DOHH2 (cell line): ENCODE data around the gene LEKR1.

Source experiments
- H3F3A ChIP-seq: fragments of 200-600 bp; sonication (generic), shearing (Covaris generic); 2 replicates; pipeline ENCODE4 v1.6.0; 2016; ENCODE audit warnings: antibody characterized with exemption, mild to moderate bottlenecking; ENCODE audit not compliant: control insufficient read depth, insufficient read depth
- H3K27ac ChIP-seq: fragments of 200-600 bp; sonication (generic); 2 replicates; pipeline ENCODE4 v1.5.1; 2014; ENCODE audit warnings: low read depth, mild to moderate bottlenecking, low read length, moderate library complexity
- H3K27me3 ChIP-seq: fragments of 200-600 bp; sonication (generic); 2 replicates; pipeline ENCODE4 v1.6.1; 2014; ENCODE audit warnings: mild to moderate bottlenecking, low read length, mixed read lengths; ENCODE audit not compliant: control insufficient read depth
- H3K36me3 ChIP-seq: fragments of 200-600 bp; sonication (generic); 2 replicates; pipeline ENCODE4 v1.6.1; 2014; ENCODE audit warnings: mild to moderate bottlenecking, low read length, moderate library complexity, mixed read lengths; ENCODE audit not compliant: control insufficient read depth
- H3K4me1 ChIP-seq: fragments of 200-600 bp; sonication (generic); 2 replicates; pipeline ENCODE4 v1.6.1; 2014; ENCODE audit warnings: mild to moderate bottlenecking, low read length, mixed read lengths; ENCODE audit not compliant: control insufficient read depth
- H3K4me2 ChIP-seq: fragments of 200-600 bp; sonication (generic); 2 replicates; pipeline ENCODE4 v1.6.0; 2014; ENCODE audit warnings: mild to moderate bottlenecking, low read length, moderate library complexity
- H3K4me3 ChIP-seq: fragments of 200-600 bp; sonication (generic); 2 replicates; pipeline ENCODE4 v1.5.1; 2014; ENCODE audit warnings: mild to moderate bottlenecking, low read length, mixed read lengths
- H3K79me2 ChIP-seq: fragments of 200-600 bp; sonication (generic); 2 replicates; pipeline ENCODE4 v1.6.1; 2014; ENCODE audit warnings: mild to moderate bottlenecking, low read length, mixed read lengths; ENCODE audit not compliant: control insufficient read depth
- H3K9me2 ChIP-seq: fragments of 200-600 bp; sonication (generic); replicated peaks from 2 replicates; pipeline ENCODE4 v1.6.1; 2014; ENCODE audit warnings: mild to moderate bottlenecking, low read length, mixed read lengths; ENCODE audit not compliant: control insufficient read depth
- H3K9me3 ChIP-seq: fragments of 200-600 bp; sonication (generic); 2 replicates; pipeline ENCODE4 v1.6.1; 2014; ENCODE audit warnings: antibody characterized with exemption, low read length, mixed read lengths; ENCODE audit not compliant: control insufficient read depth, insufficient read depth
- H4K20me1 ChIP-seq: fragments of 200-600 bp; sonication (generic); 2 replicates; pipeline ENCODE4 v1.6.0; 2014; ENCODE audit warnings: low read depth, mild to moderate bottlenecking, antibody characterized with exemption, low read length, moderate library complexity; ENCODE audit not compliant: control insufficient read depth, insufficient read depth
- EZH2phosphoT487 ChIP-seq: fragments of 200-600 bp; sonication (generic); IDR thresholded peaks from 2 replicates; pipeline ENCODE4 v1.6.1; 2017; ENCODE audit warnings: borderline replicate concordance, mild to moderate bottlenecking, antibody characterized with exemption, low read length, moderate library complexity, mixed read lengths
- TF ChIP-seq, protein P1 (sequence below): fragments of 200-600 bp; sonication (generic); IDR thresholded peaks from one replicate; pipeline ENCODE4 v1.5.1; 2014; ENCODE audit warnings: antibody characterized with exemption, mild to moderate bottlenecking, low read depth, low read length; ENCODE audit not compliant: poor library complexity, severe bottlenecking

LEKR1 gene

DNA sequence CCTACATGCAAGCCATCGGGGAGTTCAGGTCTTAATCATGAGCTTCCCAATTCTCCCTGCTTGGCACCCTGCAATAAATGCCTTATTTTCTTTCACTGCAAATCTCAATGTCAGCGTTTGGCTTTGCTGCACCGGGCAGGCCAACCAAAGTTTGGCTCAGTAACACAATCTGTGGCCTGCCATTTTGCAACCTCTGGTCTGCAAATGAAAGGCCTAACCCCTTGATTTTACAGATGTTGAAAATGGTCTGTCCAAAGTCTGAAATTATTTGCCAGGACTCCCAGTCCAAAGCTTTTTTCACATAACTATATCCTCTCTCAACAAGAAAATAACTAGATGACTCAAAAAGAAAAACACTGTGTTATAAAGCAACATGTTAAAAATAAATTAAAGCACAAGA lies 34.0 kb upstream of the LEKR1 start:
- H3K4me1 ChIP-seq = peaks cover 47% of the 10 kb centered on the region

DNA sequence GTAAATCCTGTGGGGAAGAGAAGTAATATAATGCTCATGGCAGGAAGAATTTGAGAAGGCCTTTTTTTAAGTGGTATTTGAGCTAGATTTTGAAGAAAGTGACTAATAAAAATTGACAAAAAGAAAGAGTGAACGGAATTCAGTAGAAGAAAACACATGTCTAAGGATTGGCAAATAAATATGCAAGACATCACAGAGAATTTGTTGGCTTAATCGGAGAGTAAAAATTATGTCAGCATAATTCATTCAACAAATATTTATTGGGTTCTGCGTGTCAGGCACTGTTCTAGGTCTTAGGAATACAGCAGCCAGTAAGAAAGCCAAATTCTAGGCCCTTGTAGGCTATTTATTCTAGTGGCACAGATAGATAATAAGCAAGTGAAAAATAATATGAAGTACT lies 33.6 kb upstream of the LEKR1 start:
- no peaks in the 10 kb centered on the region for H4K20me1 ChIP-seq
- H3F3A ChIP-seq = peaks cover 17% of the 10 kb centered on the region
- H3K27me3 ChIP-seq = no peaks in the 10 kb centered on the region
- peaks cover 51% of the 10 kb centered on the region for H3K4me1 ChIP-seq
- H3K79me2 ChIP-seq = 0 out of 2 replicates have a peak, but pooled peaks cover 2% of the 10 kb centered on the region
- TF ChIP-seq EZH2phosphoT487 = no peak
- TF ChIP-seq, protein P1, sequence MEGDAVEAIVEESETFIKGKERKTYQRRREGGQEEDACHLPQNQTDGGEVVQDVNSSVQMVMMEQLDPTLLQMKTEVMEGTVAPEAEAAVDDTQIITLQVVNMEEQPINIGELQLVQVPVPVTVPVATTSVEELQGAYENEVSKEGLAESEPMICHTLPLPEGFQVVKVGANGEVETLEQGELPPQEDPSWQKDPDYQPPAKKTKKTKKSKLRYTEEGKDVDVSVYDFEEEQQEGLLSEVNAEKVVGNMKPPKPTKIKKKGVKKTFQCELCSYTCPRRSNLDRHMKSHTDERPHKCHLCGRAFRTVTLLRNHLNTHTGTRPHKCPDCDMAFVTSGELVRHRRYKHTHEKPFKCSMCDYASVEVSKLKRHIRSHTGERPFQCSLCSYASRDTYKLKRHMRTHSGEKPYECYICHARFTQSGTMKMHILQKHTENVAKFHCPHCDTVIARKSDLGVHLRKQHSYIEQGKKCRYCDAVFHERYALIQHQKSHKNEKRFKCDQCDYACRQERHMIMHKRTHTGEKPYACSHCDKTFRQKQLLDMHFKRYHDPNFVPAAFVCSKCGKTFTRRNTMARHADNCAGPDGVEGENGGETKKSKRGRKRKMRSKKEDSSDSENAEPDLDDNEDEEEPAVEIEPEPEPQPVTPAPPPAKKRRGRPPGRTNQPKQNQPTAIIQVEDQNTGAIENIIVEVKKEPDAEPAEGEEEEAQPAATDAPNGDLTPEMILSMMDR = no peak
- peaks cover 19% of the 10 kb centered on the region for H3K36me3 ChIP-seq
- 0 out of 2 replicates have a peak, but pooled peaks cover 5% of the 10 kb centered on the region for H3K9me3 ChIP-seq
- H3K4me3 ChIP-seq = no peak overlapping the region
- H3K4me2 ChIP-seq = no peak overlapping the region
- no peak overlapping the region for H3K27ac ChIP-seq
- no peaks in the 10 kb centered on the region for H3K9me2 ChIP-seq

More for the DNA sequence above, 34.0 kb upstream of the LEKR1 start:
- peaks cover 19% of the 10 kb centered on the region for H3K36me3 ChIP-seq
- 0 out of 2 replicates have a peak, but pooled peaks cover 2% of the 10 kb centered on the region for H3K79me2 ChIP-seq
- TF ChIP-seq, protein P1 = no peak
- no peak for TF ChIP-seq EZH2phosphoT487
- H3K9me2 ChIP-seq = no peaks in the 10 kb centered on the region
- H3K4me3 ChIP-seq = no peak overlapping the region
- H3K4me2 ChIP-seq = no peak overlapping the region
- no peaks in the 10 kb centered on the region for H3K27me3 ChIP-seq
- 0 out of 2 replicates have a peak, but pooled peaks cover 5% of the 10 kb centered on the region for H3K9me3 ChIP-seq
- H4K20me1 ChIP-seq = no peaks in the 10 kb centered on the region
- no peak overlapping the region for H3K27ac ChIP-seq
- peaks cover 12% of the 10 kb centered on the region for H3F3A ChIP-seq

DNA sequence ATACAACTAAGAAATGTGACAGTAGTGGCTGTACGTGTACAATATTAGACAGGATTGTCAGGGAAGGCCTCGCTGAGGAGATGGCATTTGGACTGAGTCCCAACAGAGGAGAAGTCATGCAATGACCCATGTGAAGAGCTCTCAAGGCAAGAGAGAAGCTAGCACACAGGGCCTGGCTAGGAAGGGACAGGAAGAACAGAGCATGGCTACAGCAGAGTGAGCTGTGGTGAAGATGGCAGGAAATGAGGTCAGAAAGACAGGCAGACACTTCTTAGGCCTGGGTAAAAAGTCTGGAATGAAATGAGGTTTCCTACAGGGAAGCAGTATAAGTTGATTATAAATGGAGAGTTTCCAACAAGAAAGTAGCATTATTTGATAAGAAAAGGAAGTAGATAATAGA lies 33.2 kb upstream of the LEKR1 start:
- peaks cover 19% of the 10 kb centered on the region for H3F3A ChIP-seq
- no peaks in the 10 kb centered on the region for H3K27me3 ChIP-seq
- 0 out of 2 replicates have a peak, but pooled peaks cover 5% of the 10 kb centered on the region for H3K9me3 ChIP-seq
- H3K9me2 ChIP-seq = no peaks in the 10 kb centered on the region
- H3K4me3 ChIP-seq = peak overlapping the region; percentile 22; the same call in 1 of the 2 replicates
- H3K79me2 ChIP-seq = 0 out of 2 replicates have a peak, but pooled peaks cover 2% of the 10 kb centered on the region
- no peaks in the 10 kb centered on the region for H4K20me1 ChIP-seq
- peak overlapping the region; percentile 20; the same call in 1 of the 2 replicates for H3K27ac ChIP-seq
- H3K4me1 ChIP-seq = peaks cover 55% of the 10 kb centered on the region
- TF ChIP-seq, protein P1 = no peak
- no peak for TF ChIP-seq EZH2phosphoT487
- peaks cover 19% of the 10 kb centered on the region for H3K36me3 ChIP-seq
- peak overlapping the region; percentile 32 for H3K4me2 ChIP-seq
